Measurements from ENCODE around the gene SORBS1. TPM values are rescaled to one million over a fixed set of nuclear protein-coding genes. Genes with fewer than 3 reads are reported as not detected.

Gene SORBS1
- total and polyA plus RNA-seq, 2 of the 13 experiments (the other 11 are each of a cell fraction or from before 2014, with no cell fraction given): 16.8 to 39.8 TPM

DNA sequence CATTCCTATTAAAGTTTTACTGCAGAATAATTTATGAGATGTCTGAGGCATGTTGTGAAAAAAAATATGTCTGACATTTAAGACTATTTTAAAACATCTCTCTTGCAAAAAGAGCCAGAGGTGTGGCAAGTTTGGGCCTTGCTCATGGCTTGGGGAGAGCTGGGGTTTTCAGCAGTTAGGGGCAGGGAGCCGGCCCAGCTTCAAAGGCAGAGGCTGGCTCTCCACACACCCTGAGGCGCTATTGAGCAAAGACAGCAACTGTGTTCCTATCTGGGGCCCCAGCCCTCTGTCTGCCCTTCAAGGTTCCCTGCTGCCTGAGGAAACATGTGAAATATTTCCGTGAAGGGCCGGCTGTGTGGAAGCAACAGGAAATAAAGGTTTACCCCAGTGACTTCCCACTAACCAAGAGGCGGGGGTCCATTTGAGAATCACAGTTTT is 94.0 kb downstream of the SORBS1 start (continued):
- TF ChIP-seq LBX2 (CRISPR knock-in tag; IDR thresholded peaks at IDR 0.05; ENCODE audit: borderline replicate concordance) (no peak), ZNF816 (CRISPR knock-in tag; IDR thresholded peaks at IDR 0.05; ENCODE audit: borderline replicate concordance) (no peak), ZNF749 (CRISPR knock-in tag; IDR thresholded peaks at IDR 0.05; ENCODE audit: borderline replicate concordance) (no peak), ARID5B (CRISPR knock-in tag; IDR thresholded peaks at IDR 0.05) (peak; percentile 89), ZSCAN9 (CRISPR knock-in tag; IDR thresholded peaks at IDR 0.05; ENCODE audit: borderline replicate concordance) (0 out of 2 replicates have a peak, but pooled peaks have one; percentile 38), ZNF746 (CRISPR knock-in tag; IDR thresholded peaks at IDR 0.05) (no peak), ARID3A (IDR thresholded peaks at IDR 0.05; ENCODE audit: low read depth, low read length) (no peak), FOXK1 (CRISPR knock-in tag; IDR thresholded peaks at IDR 0.05; ENCODE audit: borderline replicate concordance, low read depth) (no peak; the same call in 1 of the 2 replicates), HMGXB3 (CRISPR knock-in tag; IDR thresholded peaks at IDR 0.05; ENCODE audit: borderline replicate concordance) (0 out of 2 replicates have a peak, but pooled peaks have one; percentile 46), WIZ (CRISPR knock-in tag; IDR thresholded peaks at IDR 0.05) (0 out of 2 replicates have a peak, but pooled peaks have one; percentile 26), HMG20B (CRISPR knock-in tag; conservative IDR thresholded peaks at IDR 0.05) (no peak; the same call in 1 of the 2 replicates), CEBPG (CRISPR knock-in tag; IDR thresholded peaks at IDR 0.05) (peak; percentile 61)
- TF ChIP-seq, protein P1, sequence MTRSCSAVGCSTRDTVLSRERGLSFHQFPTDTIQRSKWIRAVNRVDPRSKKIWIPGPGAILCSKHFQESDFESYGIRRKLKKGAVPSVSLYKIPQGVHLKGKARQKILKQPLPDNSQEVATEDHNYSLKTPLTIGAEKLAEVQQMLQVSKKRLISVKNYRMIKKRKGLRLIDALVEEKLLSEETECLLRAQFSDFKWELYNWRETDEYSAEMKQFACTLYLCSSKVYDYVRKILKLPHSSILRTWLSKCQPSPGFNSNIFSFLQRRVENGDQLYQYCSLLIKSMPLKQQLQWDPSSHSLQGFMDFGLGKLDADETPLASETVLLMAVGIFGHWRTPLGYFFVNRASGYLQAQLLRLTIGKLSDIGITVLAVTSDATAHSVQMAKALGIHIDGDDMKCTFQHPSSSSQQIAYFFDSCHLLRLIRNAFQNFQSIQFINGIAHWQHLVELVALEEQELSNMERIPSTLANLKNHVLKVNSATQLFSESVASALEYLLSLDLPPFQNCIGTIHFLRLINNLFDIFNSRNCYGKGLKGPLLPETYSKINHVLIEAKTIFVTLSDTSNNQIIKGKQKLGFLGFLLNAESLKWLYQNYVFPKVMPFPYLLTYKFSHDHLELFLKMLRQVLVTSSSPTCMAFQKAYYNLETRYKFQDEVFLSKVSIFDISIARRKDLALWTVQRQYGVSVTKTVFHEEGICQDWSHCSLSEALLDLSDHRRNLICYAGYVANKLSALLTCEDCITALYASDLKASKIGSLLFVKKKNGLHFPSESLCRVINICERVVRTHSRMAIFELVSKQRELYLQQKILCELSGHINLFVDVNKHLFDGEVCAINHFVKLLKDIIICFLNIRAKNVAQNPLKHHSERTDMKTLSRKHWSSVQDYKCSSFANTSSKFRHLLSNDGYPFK (CRISPR knock-in tag; IDR thresholded peaks at IDR 0.05; ENCODE audit: borderline replicate concordance): no peak
